Esophagus squamous epithelium (tissue), 5 donors: ENCODE data around the gene SERPINA9. TPM values are rescaled to one million over a fixed set of nuclear protein-coding genes. Genes with fewer than 3 reads are reported as not detected.
A peak's percentile ranks its signal among the peaks of the same experiment; 100 is the strongest.

Source experiments
- DNase-seq: peaks from one replicate; lab custom pipeline; 2025; lab: John Stamatoyannopoulos, UW
- H3K27ac ChIP-seq, 4 donors: fragments of 200-600 bp; sonication (generic); one replicate each; pipeline ENCODE4 v1.5.1; 2016 to 2019; ENCODE audit warnings: mild to moderate bottlenecking in 1 of 4
- H3K27me3 ChIP-seq, 4 donors: fragments of 200-600 bp; sonication (generic); 1 replicate in 3 of 4; 2 replicates in 1 of 4; pipeline versions ENCODE4 v1.5.1 to v1.6.0; 2017 to 2021; ENCODE audit warnings: antibody characterized with exemption in 1 of 4
- H3K36me3 ChIP-seq, 3 donors: fragments of 200-600 bp; sonication (generic); one replicate each; pipeline ENCODE4 v1.5.1; 2016 to 2019
- H3K4me1 ChIP-seq, 3 donors: fragments of 200-600 bp; sonication (generic); one replicate each; pipeline ENCODE4 v1.5.1; 2017 to 2019
- H3K4me3 ChIP-seq, 4 donors: fragments of 200-600 bp; sonication (generic); 1 replicate in 3 of 4; 2 replicates in 1 of 4; pipeline ENCODE4 v1.5.1; 2016 to 2019; ENCODE audit warnings: mild to moderate bottlenecking in 2 of 4, moderate library complexity in 1 of 4
- H3K9me3 ChIP-seq, 3 donors: fragments of 200-600 bp; sonication (generic); one replicate each; pipeline ENCODE4 v1.5.1; 2016 to 2019
- CTCF ChIP-seq, 6 experiments: fragments of 450-650 bp in 4 of 6; fragments of 200-600 bp in 2 of 6; sonication (generic) in 2 of 6; IDR thresholded peaks; one replicate each; pipeline ENCODE4 v1.5.1; 2016 to 2019; ENCODE audit warnings: antibody characterized with exemption in 6 of 6, mild to moderate bottlenecking in 4 of 6, moderate library complexity in 4 of 6
- POLR2A ChIP-seq, 4 donors: fragments of 450-650 bp; IDR thresholded peaks; one replicate each; pipeline ENCODE4 v1.6.1; 2017; ENCODE audit warnings: antibody characterized with exemption in 4 of 4, mild to moderate bottlenecking in 4 of 4, moderate library complexity in 3 of 4
- WGBS, 2 donors: methylation state at CpG; one replicate each; pipeline ENCODE4 v1.1.5; 2018; 5-methylcytosine and 5-hydroxymethylcytosine counted together
- intact Hi-C: fragments of 100-400 bp; cut with DNase I; formaldehyde crosslinking; loops from one replicate; pipeline ENCODE4 v1.15.0; 2022
- total RNA-seq, 4 donors: library from RNA; depleted of rRNA; stranded (reverse); fragments of >200 nt; gene quantifications; one replicate each; pipeline ENCODE4 v1.1.0, GENCODE V29; 2016
- donor health status: DM: yes; HTN: yes; CAD: no.

Gene SERPINA9
- total RNA-seq, 4 donors from 2014 or later, result not detected

GRCh38 chr14:94501588-94502516 lies 25.9 kb upstream of the SERPINA9 start:
- no peak for DNase-seq
- TF ChIP-seq POLR2A (IDR thresholded peaks at IDR 0.05), result no peak
- TF ChIP-seq CTCF (IDR thresholded peaks at IDR 0.05), result no peak
- intact Hi-C loops, result no loop called here

DNA sequence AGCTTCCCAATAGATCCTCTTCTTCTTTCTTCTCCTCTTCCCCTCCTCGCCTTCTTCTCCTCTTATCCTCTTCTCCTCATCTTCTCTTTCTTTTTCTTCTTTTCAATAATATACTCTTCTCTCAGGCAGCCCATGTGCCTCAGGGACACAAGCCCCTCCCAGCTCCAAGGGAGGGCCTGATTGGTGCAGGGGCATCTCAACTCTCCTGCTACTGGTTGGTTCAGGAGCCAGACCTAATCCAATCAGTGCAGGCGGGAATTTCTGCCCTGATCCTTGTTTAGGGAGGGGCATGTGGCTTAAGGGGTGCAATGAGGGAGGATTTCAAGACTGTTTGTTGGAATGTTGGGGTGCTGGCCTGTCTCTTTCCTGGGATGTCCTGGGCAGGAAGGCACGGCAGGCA lies 24.3 kb upstream of the SERPINA9 start:
- H3K27me3 ChIP-seq, result peaks cover 0 to 7% (median 0%) of the 10 kb centered on the region in 4 donors
- intact Hi-C loops, result no loop called here
- H3K27ac ChIP-seq, result no peak overlapping the region
- H3K9me3 ChIP-seq, result no peaks in the 10 kb centered on the region
- TF ChIP-seq CTCF (IDR thresholded peaks at IDR 0.05) (no peak), POLR2A (IDR thresholded peaks at IDR 0.05) (no peak)
- WGBS, 2 donors, result 69 to 72% methylated on average over 1 to 2 of the region's 3 CpGs
- H3K36me3 ChIP-seq, result no peaks in the 10 kb centered on the region
- H3K4me1 ChIP-seq, result peaks cover 0 to 8% (median 7%) of the 10 kb centered on the region in 3 donors
- no peak for DNase-seq
- H3K4me3 ChIP-seq, result no peak overlapping the region

More at GRCh38 chr14:94501588-94502516, 25.9 kb upstream of the SERPINA9 start:
- 65 to 80% methylated on average over 14 of the region's 16 CpGs for WGBS, 2 donors
- Histone ChIP-seq H3K36me3 (no peaks in the 10 kb centered on the region), H3K27ac (peak overlapping the region in 1 of 4 donors; percentile 16), H3K4me3 (no peak overlapping the region), H3K9me3 (no peaks in the 10 kb centered on the region), H3K4me1 (peaks cover 0 to 8% (median 7%) of the 10 kb centered on the region in 3 donors), H3K27me3 (peaks cover 0 to 4% (median 0%) of the 10 kb centered on the region in 4 donors)

GRCh38 chr14:94499673-94500072 lies 23.7 kb upstream of the SERPINA9 start:
- H3K9me3 ChIP-seq, result no peaks in the 10 kb centered on the region
- H3K4me1 ChIP-seq, result peaks cover 0 to 8% (median 7%) of the 10 kb centered on the region in 3 donors
- intact Hi-C loops, result no loop called here
- peaks cover 0 to 7% (median 0%) of the 10 kb centered on the region in 4 donors for H3K27me3 ChIP-seq
- no peaks in the 10 kb centered on the region for H3K36me3 ChIP-seq
- H3K27ac ChIP-seq, result no peak overlapping the region
- 66 to 70% methylated on average over 2 of the region's 2 CpGs for WGBS, 2 donors
- no peak overlapping the region for H3K4me3 ChIP-seq
- no peak for DNase-seq
- TF ChIP-seq POLR2A (IDR thresholded peaks at IDR 0.05) (no peak), CTCF (IDR thresholded peaks at IDR 0.05) (no peak)

DNA sequence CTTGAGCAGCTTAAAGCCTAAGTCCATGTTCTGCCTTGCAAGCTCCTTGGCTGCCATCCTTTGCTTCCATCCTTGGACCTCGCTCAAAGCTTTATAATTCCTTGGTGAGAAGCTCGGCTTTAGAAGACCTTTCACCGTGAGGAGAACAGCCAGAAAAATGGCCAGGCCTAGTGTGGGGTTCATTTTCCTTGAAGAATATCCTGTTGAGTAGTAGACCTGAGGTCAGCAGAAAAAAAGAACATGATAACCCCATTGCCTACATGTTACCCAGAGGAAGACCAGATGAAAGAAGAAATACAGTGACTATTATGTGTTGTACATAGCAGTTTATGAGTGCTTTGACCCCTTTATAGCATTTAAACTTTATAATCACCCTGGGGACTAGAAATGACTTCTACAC lies 22.2 kb upstream of the SERPINA9 start:
- no peak overlapping the region for H3K4me3 ChIP-seq
- intact Hi-C loops, result no loop called here
- no peak overlapping the region for H3K27ac ChIP-seq
- H3K4me1 ChIP-seq, result peaks cover 0 to 8% (median 7%) of the 10 kb centered on the region in 3 donors
- H3K27me3 ChIP-seq, result peaks cover 0 to 7% (median 0%) of the 10 kb centered on the region in 4 donors
- TF ChIP-seq CTCF (IDR thresholded peaks at IDR 0.05) (no peak), POLR2A (IDR thresholded peaks at IDR 0.05) (no peak)
- WGBS, 2 donors, result 70 to 96% methylated on average over 2 to 3 of the region's 3 CpGs
- no peak for DNase-seq
- no peaks in the 10 kb centered on the region for H3K36me3 ChIP-seq
- no peaks in the 10 kb centered on the region for H3K9me3 ChIP-seq

DNA sequence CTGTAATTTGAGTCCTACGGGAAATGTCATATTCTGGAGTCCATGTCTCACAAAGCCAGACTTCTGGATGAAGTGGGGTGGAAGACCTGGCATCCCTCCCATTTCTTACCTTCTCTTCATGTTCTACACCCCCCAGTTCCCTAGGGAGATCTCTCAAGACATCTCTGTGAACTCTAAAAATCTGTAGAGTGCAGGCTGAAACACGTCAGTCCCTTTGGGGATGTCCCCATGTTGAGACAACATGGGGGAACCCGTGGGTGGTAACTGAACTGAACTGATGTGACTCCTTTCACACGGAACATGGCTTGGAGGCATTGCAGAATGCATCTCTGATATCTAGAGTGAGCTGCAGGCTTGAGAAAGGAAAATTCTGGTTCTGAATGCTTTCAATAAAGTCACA lies 18.1 kb upstream of the SERPINA9 start:
- H3K9me3 ChIP-seq, result no peaks in the 10 kb centered on the region
- no peak overlapping the region for H3K4me3 ChIP-seq
- no peak for DNase-seq
- H3K27me3 ChIP-seq, result peaks cover 0 to 3% (median 0%) of the 10 kb centered on the region in 4 donors
- intact Hi-C loops, result no loop called here
- WGBS, 2 donors, result 41 to 58% methylated on average over 4 of the region's 4 CpGs
- H3K36me3 ChIP-seq, result no peaks in the 10 kb centered on the region
- H3K27ac ChIP-seq, result no peak overlapping the region
- TF ChIP-seq POLR2A (IDR thresholded peaks at IDR 0.05) (no peak), CTCF (IDR thresholded peaks at IDR 0.05) (no peak)
- no peaks in the 10 kb centered on the region for H3K4me1 ChIP-seq
